Fibroblast of skin of scalp (primary cell): Measurements from ENCODE around the gene ORC4.

ENCODE experiments used
- DNase-seq: peaks from one replicate; pipeline ENCODE4 v3.0.0-alpha.2; 2013

ORC4 gene

GRCh38 chr2:147927053-147927588 lies 93.4 kb downstream of the ORC4 start:
- DNase-seq = no peak

GRCh38 chr2:147925886-147926285 lies 94.7 kb downstream of the ORC4 start:
- no peak for DNase-seq

GRCh38 chr2:147924647-147925046 lies 95.9 kb downstream of the ORC4 start:
- DNase-seq = no peak

DNA sequence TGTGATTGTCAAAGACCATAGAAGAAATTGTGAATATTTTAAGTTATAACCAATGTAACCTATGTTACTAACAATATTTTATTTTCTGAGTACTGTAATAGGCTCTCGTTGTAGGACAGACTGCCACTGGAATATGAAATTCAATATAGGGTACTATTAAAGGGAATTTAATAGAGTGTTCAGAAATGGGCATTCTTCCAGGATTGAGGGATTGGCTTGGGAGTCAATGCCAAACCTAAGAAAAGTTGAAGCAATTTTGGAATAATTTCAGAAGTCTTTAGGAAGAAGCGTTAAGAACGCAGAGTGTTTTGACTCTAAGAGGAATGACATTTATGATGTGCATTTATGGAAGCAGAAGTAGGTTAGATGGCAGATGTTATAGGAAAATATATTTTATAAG lies 96.7 kb downstream of the ORC4 start:
- no peak for DNase-seq

- no peak for DNase-seq
Measured at GRCh38 chr2:147917161-147917560, 103.4 kb downstream of the ORC4 start.

DNA sequence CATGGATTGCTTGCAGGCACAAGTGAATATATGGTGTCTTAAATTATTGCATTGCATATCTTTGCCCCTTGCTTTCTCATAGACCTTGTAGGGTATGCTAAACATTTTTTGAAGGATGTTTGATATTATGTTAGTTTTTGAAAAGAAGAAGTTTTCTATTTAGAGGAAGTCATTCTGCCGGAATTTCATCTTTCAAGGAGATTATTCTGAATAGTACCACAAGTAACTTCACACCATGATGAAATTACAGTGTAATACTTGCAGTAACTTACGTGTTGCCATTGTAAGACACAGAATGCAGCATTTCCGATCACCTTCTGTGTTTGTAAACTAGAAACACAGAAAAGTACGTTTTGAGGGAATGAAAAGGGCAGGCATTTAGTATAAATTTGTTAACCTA lies 103.8 kb downstream of the ORC4 start:
- no peak for DNase-seq

DNA sequence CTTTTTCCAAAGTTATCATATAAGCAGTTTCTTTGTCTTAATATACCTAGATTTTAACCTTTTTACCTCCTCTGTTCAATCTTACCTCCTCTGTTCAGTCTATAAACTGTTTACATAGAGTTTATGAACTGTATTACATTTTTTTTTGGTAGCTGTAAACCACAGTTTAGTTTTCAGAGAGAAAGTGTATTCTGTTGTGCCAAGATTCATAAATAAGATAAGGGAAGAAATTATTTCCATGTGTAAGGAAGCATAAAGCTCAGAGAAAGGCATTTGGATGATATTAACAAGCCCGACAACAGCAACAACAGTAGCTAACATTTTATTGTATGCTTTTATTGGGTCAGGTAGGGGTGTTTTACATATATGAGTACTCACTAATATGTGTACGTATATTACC lies 104.5 kb downstream of the ORC4 start:
- DNase-seq = no peak

DNA sequence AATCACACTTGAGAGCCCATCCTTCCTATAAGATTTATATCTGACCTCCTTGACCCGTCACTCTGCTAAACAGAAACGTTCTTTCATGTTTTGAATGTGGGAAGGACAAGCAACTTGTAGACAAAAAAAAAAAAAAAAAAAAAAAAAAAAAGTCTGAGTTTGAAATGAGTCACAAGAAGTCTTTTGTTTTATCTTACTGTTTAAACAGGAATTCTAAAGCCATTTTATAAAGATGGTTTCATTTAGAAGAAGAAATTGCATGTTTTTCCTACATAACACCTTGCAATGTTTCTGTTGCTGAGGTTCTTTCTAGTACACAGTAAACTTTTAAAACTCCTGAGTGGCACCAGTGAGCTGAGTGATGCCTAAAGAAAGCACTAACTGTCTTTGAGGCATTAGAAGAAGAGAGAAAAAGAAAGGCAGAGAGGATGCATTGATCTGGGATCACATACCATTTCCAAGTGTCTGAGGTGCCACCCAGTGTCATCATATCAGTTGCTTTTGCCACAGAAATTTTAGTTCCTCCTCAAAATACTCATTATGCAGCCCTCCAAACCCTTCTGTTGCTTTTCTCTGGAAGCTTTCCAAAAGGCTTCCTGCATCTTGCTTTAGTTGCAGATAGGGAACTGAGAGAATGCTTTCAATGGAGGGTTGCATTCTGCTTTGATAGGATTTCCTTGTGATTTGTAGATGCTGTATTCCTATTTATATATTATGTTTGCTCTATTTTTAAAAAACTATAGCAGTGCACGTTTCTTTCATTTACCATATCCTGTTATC lies 106.6 kb downstream of the ORC4 start:
- no peak for DNase-seq

DNA sequence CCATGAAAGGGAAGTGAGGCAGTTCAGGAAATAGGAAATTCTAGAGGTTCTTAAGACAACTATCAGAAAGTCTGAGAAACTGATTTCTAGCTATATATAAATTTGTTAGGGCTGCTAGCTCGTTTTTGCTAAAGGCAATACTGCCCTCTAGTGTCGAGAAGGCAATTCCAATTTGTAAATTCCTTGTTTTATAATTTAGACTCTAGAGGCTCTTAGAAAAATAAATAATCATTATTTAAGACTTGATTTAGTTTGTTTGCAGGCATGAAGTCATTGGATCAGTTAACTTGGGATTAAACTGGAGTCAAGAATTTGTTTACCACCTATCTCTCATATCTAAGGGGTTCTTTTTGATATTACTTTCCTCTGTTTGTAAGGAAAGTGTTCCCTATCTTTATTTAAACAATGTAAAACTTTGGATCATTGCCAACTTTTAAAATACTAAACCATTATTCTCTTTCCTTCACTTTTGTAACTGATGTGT lies 109.5 kb downstream of the ORC4 start:
- DNase-seq = peak; percentile 65

- no peak for DNase-seq
Measured at GRCh38 chr2:147909178-147909577, 111.4 kb downstream of the ORC4 start.

DNA sequence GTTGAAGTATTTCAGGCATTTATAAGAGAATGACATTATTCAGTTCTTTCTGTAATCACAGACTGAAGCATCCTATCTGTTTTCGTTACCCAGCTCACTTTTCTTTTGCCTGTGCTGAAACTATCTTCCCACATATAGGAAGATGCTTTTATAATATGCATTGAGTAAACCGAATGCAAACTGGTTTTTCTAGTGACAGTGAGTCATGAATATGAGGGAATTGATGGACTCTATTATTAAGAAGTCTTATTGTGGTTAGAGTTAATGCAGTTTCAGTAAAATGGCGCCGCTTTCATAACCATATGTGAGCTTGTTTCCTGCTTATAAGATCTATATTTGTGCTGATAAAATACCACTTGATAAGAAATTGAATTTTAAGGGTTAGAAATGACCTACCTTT lies 116.5 kb downstream of the ORC4 start:
- no peak for DNase-seq

GRCh38 chr2:147888680-147889079 lies 131.9 kb downstream of the ORC4 start:
- DNase-seq = no peak

DNA sequence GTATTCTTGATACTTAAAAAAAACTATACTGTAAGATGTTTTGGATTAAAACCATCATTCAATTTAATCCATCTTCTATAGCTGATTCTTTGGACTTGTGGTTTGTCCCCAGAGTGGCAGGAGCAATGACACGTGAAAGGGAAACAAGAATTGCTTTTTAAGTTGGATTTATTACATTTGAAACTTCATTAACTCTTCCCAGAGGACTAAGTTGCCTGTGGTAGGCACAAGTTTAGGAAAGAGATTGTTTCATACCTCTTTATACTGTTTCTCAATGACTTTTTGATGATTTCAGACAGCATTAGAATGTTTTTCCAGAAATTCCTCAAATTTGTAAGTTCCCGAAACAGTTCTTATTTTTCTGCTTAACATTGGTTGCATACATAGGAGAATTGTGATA lies 134.4 kb downstream of the ORC4 start:
- no peak for DNase-seq

- DNase-seq = no peak
Measured at GRCh38 chr2:147884830-147885229, 135.7 kb downstream of the ORC4 start.

- DNase-seq = no peak
Measured at GRCh38 chr2:147882631-147883030, 137.9 kb downstream of the ORC4 start.
